Activated CD4-positive, alpha-beta T cell treated with anti-CD3 and anti-CD28 coated beads, Interleukin-2, amount 10 ng/mL, durations not matched to agents 7 days and 5 days (primary cell): ENCODE results near the gene KCNIP4. TPM values are rescaled to one million over a fixed set of nuclear protein-coding genes. Genes with fewer than 3 reads are reported as not detected.
"Not testable (repeated sequence)": the region's sequence is repeated elsewhere in the genome, so short reads cannot be mapped to it uniquely, and the experiment has no call there.

Experiments used
- CTCF ChIA-PET: fragments of 350-600 bp; sonication (Branson Sonifier 250); formaldehyde crosslinking; loops from one replicate; lab custom pipeline; 2021; ENCODE audit warnings: antibody characterized with exemption; lab: Charles Lee
- POLR2A ChIA-PET: fragments of 350-600 bp; sonication (Branson Sonifier 250); formaldehyde crosslinking; loops from one replicate; lab custom pipeline; 2021; ENCODE audit warnings: antibody characterized with exemption; lab: Charles Lee
- DNase-seq: peaks from one replicate; pipeline ENCODE4 v3.0.0-alpha.2; 2020
- H3K27ac Mint-ChIP-seq: one replicate; pipeline ENCODE4 v1.8.0; 2021; ENCODE audit warnings: mild to moderate bottlenecking, moderate library complexity, mixed read lengths
- H3K27me3 Mint-ChIP-seq: one replicate; pipeline ENCODE4 v1.8.0; 2021; ENCODE audit warnings: mixed read lengths
- H3K36me3 Mint-ChIP-seq: one replicate; pipeline ENCODE4 v1.8.0; 2021; ENCODE audit warnings: low read depth, mixed read lengths
- H3K4me1 Mint-ChIP-seq: one replicate; pipeline ENCODE4 v1.8.0; 2021; ENCODE audit warnings: mixed read lengths
- H3K4me3 Mint-ChIP-seq: one replicate; pipeline ENCODE4 v1.8.0; 2021; ENCODE audit warnings: mild to moderate bottlenecking, moderate library complexity, mixed read lengths
- H3K9me3 Mint-ChIP-seq: one replicate; pipeline ENCODE4 v1.8.0; 2021; ENCODE audit warnings: mixed read lengths
- total RNA-seq, 2 experiments: library from RNA; stranded (reverse); gene quantifications; one replicate each; pipeline ENCODE4 v1.2.3, GENCODE V29; 2021

KCNIP4 gene
- total RNA-seq: not detected

DNA sequence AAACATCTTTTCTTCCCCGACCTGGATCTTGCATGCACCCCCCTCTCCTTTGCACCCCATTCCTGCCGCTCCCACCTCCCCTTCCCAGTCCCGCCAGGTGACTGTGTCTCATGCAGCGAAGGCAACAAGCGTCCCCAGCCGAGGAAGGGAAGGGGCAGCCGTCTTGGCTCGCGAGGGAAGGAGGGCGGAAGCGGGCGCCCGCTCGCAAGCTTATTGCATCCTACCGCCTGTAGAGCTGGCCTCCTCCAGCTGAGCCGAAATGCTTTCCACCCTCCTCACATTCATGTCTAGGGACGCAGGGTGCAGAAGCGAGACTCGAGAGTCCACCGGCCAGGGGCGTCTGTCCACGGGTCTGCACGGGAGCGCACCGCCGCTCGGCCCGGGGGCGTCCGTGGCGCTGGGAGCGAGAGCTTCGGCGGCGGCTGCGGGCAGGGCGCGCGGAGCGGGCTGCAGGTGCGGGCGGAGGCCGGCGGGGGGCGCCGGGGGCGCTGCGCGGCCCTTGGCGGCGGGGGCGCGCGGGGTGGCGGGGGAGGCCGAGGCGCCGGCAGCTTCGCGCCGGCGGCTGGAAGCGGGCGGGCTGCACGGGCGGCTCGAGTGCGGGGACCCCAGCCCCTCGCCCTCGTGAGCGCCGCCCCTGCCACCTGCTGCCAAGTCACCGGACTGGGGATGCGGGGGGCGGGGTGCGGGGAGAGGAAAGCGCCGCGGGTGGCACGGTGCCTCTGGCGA, at the start of gene KCNIP4:
Gene KCNIP4, minus strand, starts transcription at position 426 of the 726 bp plus-strand sequence.
- peaks cover 26% of the 10 kb centered on the region for H3K27me3 Mint-ChIP-seq

GRCh38 chr4:21996618-21997017, 48.0 kb upstream of the KCNIP4 start:
- peaks cover 15% of the 10 kb centered on the region for H3K9me3 Mint-ChIP-seq
- CTCF ChIA-PET, H3K27ac Mint-ChIP-seq, POLR2A ChIA-PET, H3K36me3 Mint-ChIP-seq, H3K4me3 Mint-ChIP-seq, H3K27me3 Mint-ChIP-seq, DNase-seq, H3K4me1 Mint-ChIP-seq: not testable (repeated sequence)

More for the DNA sequence above, at the start of gene KCNIP4:
- Mint-ChIP-seq H3K27ac (no peak within 1 kb of the TSS), H3K4me1 (peaks cover 3% of the 10 kb centered on the region), H3K9me3 (peaks cover 5% of the 10 kb centered on the region), H3K4me3 (no peak within 1 kb of the TSS), H3K36me3 (no peaks in the 10 kb centered on the region)
- ChIA-PET CTCF (no interaction called here), POLR2A (no interaction called here)
- no peak for DNase-seq

DNA sequence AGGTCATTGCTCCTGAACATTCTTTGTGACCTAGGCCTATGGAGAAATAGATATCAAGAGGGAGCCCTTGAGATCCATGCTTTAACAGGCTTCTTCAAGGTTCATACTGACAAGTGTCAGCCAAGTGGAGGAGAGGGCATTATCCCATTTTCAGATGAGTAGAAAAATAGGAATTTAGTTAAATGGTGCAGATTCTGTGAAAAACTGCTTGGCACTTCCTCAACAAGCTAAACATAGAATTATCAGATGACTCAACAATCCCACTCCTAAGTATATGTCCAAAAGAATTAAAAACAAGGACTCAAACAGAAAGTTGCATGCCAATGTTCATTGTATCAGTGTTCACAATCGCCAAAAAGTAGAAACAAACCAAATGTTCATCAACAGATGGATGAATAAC, 43.8 kb upstream of the KCNIP4 start:
- Mint-ChIP-seq H3K9me3 (peaks cover 9% of the 10 kb centered on the region), H3K27ac (no peak overlapping the region), H3K4me3 (no peak overlapping the region), H3K27me3 (no peaks in the 10 kb centered on the region), H3K4me1 (no peaks in the 10 kb centered on the region), H3K36me3 (no peaks in the 10 kb centered on the region)
- no peak for DNase-seq
- ChIA-PET POLR2A (no interaction called here), CTCF (no interaction called here)

- ChIA-PET POLR2A (no interaction called here), CTCF (no interaction called here)
- no peak for DNase-seq
- Mint-ChIP-seq H3K36me3 (no peaks in the 10 kb centered on the region), H3K4me1 (no peaks in the 10 kb centered on the region), H3K4me3 (no peak overlapping the region), H3K27ac (no peak overlapping the region), H3K27me3 (no peaks in the 10 kb centered on the region), H3K9me3 (peaks cover 9% of the 10 kb centered on the region)
Observed at GRCh38 chr4:21991562-21991961, 43.0 kb upstream of the KCNIP4 start.

GRCh38 chr4:21991050-21991449, 42.5 kb upstream of the KCNIP4 start:
- no peak overlapping the region for H3K4me3 Mint-ChIP-seq
- DNase-seq: no peak
- H3K9me3 Mint-ChIP-seq: peaks cover 9% of the 10 kb centered on the region
- no peaks in the 10 kb centered on the region for H3K27me3 Mint-ChIP-seq
- H3K4me1 Mint-ChIP-seq: no peaks in the 10 kb centered on the region
- CTCF ChIA-PET: no interaction called here
- H3K36me3 Mint-ChIP-seq: no peaks in the 10 kb centered on the region
- POLR2A ChIA-PET: no interaction called here
- no peak overlapping the region for H3K27ac Mint-ChIP-seq

DNA sequence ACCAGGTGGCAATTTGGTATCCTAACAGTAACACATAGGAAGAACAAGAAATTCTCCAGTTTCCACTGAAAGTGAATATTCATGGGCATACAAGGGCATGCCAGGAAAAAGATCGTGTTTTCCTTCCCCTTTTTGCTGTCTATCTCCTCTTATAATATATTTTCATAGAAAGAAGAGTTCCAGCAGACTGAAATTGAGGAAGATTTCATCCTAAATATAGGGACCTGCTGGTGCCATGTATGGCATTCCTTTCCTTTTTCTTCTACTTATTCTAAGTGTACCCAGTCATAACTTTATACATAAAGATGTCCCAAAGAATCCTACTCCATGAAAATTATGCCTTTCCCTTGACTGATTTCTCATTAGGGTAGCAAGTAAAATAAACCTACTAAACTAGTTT, 40.8 kb upstream of the KCNIP4 start:
- DNase-seq: no peak
- no peak overlapping the region for H3K4me3 Mint-ChIP-seq
- H3K9me3 Mint-ChIP-seq: peaks cover 4% of the 10 kb centered on the region
- H3K36me3 Mint-ChIP-seq: no peaks in the 10 kb centered on the region
- ChIA-PET CTCF (no interaction called here), POLR2A (no interaction called here)
- H3K27ac Mint-ChIP-seq: no peak overlapping the region
- H3K4me1 Mint-ChIP-seq: no peaks in the 10 kb centered on the region
- H3K27me3 Mint-ChIP-seq: no peaks in the 10 kb centered on the region

DNA sequence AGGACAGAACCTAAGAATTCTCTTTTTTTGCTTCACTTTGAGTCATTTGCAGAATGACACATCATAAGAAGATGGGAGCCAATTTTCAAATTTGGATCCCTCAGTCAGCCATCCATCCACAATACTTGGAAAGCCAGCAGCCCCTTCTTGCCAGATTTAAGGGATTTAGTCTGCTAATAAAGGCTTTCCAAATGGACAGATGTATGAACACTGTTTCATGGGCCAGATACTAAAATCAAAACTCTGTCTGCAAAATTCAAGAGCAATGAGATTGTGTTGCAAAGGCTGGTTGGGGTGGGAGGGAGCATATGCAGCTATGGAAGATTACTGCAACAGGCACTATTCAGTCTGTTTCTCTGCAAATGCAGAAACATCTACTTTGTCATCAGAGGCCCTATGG, 37.7 kb upstream of the KCNIP4 start:
- no peaks in the 10 kb centered on the region for H3K27me3 Mint-ChIP-seq
- no peak overlapping the region for H3K4me3 Mint-ChIP-seq
- H3K4me1 Mint-ChIP-seq: no peaks in the 10 kb centered on the region
- H3K36me3 Mint-ChIP-seq: no peaks in the 10 kb centered on the region
- no peak overlapping the region for H3K27ac Mint-ChIP-seq
- no peaks in the 10 kb centered on the region for H3K9me3 Mint-ChIP-seq
- no peak for DNase-seq
- ChIA-PET POLR2A (no interaction called here), CTCF (no interaction called here)

DNA sequence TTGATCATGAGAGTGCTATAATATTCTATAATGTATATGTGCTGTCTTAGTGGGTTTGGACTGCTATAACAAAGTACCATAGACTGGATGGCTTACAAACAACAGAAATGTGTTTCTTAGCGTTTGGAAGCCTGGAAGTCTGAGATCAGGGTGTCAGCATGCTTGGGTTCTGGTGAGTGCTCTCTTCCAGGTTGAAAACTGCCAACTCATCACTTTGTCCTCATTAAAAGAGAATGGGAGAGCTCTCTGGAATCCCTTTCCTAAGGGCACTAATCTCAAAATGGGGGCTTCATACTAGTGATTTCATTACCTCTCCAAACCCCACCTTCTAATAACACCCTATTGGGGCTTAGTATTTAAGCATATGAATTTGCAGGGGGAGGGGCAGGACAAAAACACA, 33.5 kb upstream of the KCNIP4 start:
- Mint-ChIP-seq H3K36me3 (no peaks in the 10 kb centered on the region), H3K4me3 (no peak overlapping the region), H3K4me1 (no peaks in the 10 kb centered on the region), H3K27me3 (no peaks in the 10 kb centered on the region), H3K9me3 (no peaks in the 10 kb centered on the region), H3K27ac (no peak overlapping the region)
- CTCF ChIA-PET: no interaction called here
- POLR2A ChIA-PET: no interaction called here
- DNase-seq: no peak

DNA sequence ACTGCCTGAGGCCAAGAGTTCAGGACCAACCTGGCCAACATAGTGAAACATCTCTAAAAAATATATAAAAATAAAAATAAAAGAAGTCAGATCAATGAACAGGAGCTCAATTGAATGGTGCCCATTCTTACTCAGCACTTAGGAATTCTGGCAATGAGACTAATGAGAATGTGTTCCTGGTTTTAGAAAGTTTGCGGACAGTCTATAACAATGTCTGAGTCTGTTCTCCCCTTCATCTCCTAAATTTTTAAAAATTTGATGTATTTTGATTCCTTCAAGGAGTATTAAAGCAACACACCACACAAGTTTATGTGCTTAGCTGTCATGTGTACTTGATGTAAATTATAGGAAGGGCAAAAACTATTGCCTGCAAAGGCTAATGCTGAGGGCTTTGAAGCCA, 30.6 kb upstream of the KCNIP4 start:
- H3K27ac Mint-ChIP-seq: no peak overlapping the region
- no peak overlapping the region for H3K4me3 Mint-ChIP-seq
- H3K4me1 Mint-ChIP-seq: no peaks in the 10 kb centered on the region
- CTCF ChIA-PET: interaction anchor here (0.6 kb wide), 2 partner anchors 14 to 48 kb away, joined by 3 to 4 read pairs; no protein-coding TSS in a partner anchor
- H3K27me3 Mint-ChIP-seq: no peaks in the 10 kb centered on the region
- H3K9me3 Mint-ChIP-seq: peaks cover 3% of the 10 kb centered on the region
- POLR2A ChIA-PET: no interaction called here
- DNase-seq: no peak
- no peaks in the 10 kb centered on the region for H3K36me3 Mint-ChIP-seq

GRCh38 chr4:21976166-21976565, 27.6 kb upstream of the KCNIP4 start:
- H3K9me3 Mint-ChIP-seq: peaks cover 3% of the 10 kb centered on the region
- H3K4me3 Mint-ChIP-seq: no peak overlapping the region
- CTCF ChIA-PET: no interaction called here
- no peaks in the 10 kb centered on the region for H3K36me3 Mint-ChIP-seq
- H3K4me1 Mint-ChIP-seq: no peaks in the 10 kb centered on the region
- no peak overlapping the region for H3K27ac Mint-ChIP-seq
- POLR2A ChIA-PET: no interaction called here
- DNase-seq: no peak
- no peaks in the 10 kb centered on the region for H3K27me3 Mint-ChIP-seq

- Mint-ChIP-seq H3K27ac (no peak overlapping the region), H3K27me3 (no peaks in the 10 kb centered on the region), H3K4me3 (no peak overlapping the region), H3K36me3 (no peaks in the 10 kb centered on the region), H3K4me1 (no peaks in the 10 kb centered on the region), H3K9me3 (peaks cover 3% of the 10 kb centered on the region)
- DNase-seq: no peak
- POLR2A ChIA-PET: no interaction called here
- CTCF ChIA-PET: no interaction called here
Observed at GRCh38 chr4:21973850-21974249, 25.3 kb upstream of the KCNIP4 start.

DNA sequence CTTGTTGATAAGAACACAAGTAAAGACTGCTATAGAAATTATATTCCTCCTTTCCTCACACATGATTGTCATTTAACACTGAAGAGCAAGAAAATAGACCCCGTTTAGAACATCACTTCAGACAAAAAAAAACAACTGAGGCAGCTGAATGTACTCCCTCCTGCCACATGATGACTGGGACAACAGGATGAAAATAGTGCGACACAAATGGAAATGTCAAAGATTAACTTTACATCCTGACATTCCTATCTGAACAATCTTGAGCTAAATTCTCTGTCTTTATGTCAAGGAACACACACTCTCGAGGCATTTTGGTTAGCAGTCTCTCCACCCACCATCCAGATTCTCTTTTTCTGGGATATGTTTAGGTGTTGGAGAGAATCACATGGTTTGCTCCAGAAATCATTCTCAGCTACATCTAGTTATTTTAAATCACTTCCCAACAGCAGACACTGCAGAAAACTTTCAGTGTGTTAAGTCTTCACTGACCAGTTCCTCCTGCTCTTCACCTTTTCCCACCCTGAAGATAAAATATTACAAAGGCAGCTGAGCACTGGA, 16.3 kb upstream of the KCNIP4 start:
- no peaks in the 10 kb centered on the region for H3K9me3 Mint-ChIP-seq
- ChIA-PET CTCF (interaction anchor here (0.7 kb wide), 1 partner anchor 14 kb away, joined by 3 read pairs; no protein-coding TSS in a partner anchor), POLR2A (no interaction called here)
- no peak for DNase-seq
- no peak overlapping the region for H3K4me3 Mint-ChIP-seq
- no peaks in the 10 kb centered on the region for H3K36me3 Mint-ChIP-seq
- H3K27me3 Mint-ChIP-seq: no peaks in the 10 kb centered on the region
- H3K4me1 Mint-ChIP-seq: no peaks in the 10 kb centered on the region
- no peak overlapping the region for H3K27ac Mint-ChIP-seq

GRCh38 chr4:21962691-21963090, 14.1 kb upstream of the KCNIP4 start:
- DNase-seq: no peak
- Mint-ChIP-seq H3K4me3 (no peak overlapping the region), H3K9me3 (no peaks in the 10 kb centered on the region), H3K4me1 (no peaks in the 10 kb centered on the region), H3K36me3 (no peaks in the 10 kb centered on the region), H3K27ac (no peak overlapping the region), H3K27me3 (no peaks in the 10 kb centered on the region)
- ChIA-PET POLR2A (no interaction called here), CTCF (no interaction called here)

- no peak for DNase-seq
- no peak overlapping the region for H3K27ac Mint-ChIP-seq
- H3K4me1 Mint-ChIP-seq: no peaks in the 10 kb centered on the region
- H3K9me3 Mint-ChIP-seq: no peaks in the 10 kb centered on the region
- no peak overlapping the region for H3K4me3 Mint-ChIP-seq
- no peaks in the 10 kb centered on the region for H3K36me3 Mint-ChIP-seq
- no peaks in the 10 kb centered on the region for H3K27me3 Mint-ChIP-seq
- ChIA-PET POLR2A (no interaction called here), CTCF (no interaction called here)
Observed at GRCh38 chr4:21960793-21961192, 12.2 kb upstream of the KCNIP4 start.
